HG03060 (cell line): ENCODE data around the gene TSPAN15.
"Not testable (repeated sequence)": the region's sequence is repeated elsewhere in the genome, so short reads cannot be mapped to it uniquely, and the experiment has no call there.

Experiments used
- ATAC-seq: cut with Tn5 transposase; IDR thresholded peaks from one replicate; pipeline ENCODE4 v1.9.1; 2021; ENCODE audit warnings: low read depth, moderate number of reproducible peaks; ENCODE audit not compliant: unreplicated experiment

The TSPAN15 gene

GRCh38 chr10:69481811-69482524 lies 30.7 kb downstream of the TSPAN15 start:
- no peak for ATAC-seq

GRCh38 chr10:69483963-69484362 lies 32.7 kb downstream of the TSPAN15 start:
- no peak for ATAC-seq

DNA sequence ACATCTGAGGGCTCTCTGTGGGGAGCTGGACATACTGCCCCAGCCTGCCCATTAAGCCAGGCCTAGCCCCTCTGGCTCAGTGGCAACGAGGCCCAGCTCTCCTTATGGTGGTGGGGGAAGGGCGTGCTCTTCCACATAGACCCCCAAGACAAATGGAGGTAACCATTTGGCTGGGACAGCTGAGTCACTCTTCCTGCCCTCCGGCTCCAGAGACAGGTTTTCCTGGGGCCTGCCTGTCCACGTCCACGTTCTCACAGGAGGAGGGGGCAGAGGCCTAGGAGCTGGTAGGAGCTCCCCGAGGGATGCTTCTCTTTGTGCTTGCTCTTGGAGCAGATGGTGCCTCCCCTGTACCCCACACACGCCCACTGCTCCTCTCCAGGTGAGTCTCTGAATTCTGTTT lies 33.5 kb downstream of the TSPAN15 start:
- ATAC-seq: no peak

DNA sequence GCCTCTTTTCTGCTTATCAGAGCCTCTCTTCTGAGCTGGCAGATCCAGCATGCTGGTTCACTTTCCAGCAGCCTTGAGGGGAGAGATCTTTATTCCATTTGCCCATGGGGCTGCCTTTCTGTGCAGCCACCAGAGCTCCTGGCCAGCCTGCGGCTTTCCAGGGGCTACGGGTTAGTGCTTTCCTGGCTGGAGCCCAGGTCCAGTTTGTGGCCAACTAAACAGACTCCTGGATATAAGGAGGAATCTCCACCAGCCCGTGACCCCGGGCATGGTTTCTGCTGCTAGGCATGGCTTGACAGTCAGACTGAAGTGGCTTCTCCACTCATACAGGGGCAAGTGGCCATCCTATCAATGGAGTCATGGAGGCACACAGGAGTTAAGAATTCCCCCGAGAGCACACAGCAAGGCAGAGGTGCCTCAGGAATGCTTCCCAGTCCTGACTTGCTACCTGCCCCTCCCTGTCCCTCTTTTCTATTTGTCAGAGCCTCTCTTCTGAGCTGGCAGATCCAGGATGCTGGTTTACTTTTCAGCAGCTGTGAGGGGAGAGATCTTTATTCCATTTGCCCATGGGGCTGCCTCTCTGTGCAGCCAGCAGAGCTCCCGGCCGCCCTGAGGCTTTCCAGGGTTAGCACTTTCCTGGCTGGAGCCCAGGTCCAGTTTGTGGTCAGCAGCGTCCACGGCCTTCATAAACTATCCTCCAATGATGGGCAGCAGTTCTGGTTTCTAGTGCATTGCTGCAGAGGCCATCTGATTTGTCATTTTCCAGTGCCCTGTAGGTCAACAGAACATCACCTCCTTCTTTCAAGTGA lies 35.9 kb downstream of the TSPAN15 start:
- ATAC-seq: no peak

DNA sequence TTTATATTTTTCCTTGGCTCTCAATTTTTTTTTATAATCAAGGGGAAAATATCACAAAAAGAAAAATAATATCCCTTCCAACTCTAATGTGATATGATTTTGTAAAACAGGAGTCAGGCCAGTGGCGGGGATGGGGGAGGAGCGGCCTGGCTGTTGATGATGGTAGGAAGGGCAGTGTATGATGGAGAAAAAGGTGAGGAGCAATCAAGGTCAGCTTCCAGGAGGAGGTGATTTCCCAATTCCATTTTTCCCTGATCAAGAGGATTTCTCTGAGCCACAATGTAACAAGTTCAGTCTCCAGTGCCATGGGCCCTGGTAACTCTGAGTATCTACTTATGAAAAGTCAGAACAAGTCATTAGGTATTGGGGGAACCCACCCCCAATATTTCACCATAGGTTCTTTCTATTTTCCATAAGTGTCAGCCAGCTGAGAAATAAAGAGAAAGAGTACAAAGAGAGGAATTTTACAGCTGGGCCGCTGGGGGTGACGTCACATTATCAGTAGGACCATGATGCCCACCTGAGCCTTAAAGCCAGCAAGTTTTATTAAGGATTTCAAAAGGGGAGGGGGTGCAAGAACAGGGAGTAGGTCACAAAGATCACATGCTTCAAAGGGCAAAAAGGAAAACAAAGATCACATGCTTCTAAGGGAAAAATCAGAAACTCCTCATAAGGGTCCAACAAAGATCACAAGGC lies 37.0 kb downstream of the TSPAN15 start:
- ATAC-seq: not testable (repeated sequence)

- ATAC-seq: not testable (repeated sequence)
Measured at GRCh38 chr10:69488856-69489255, 37.6 kb downstream of the TSPAN15 start.

GRCh38 chr10:69489506-69490090 lies 38.3 kb downstream of the TSPAN15 start:
- no peak for ATAC-seq

GRCh38 chr10:69490876-69491275 lies 39.6 kb downstream of the TSPAN15 start:
- no peak for ATAC-seq

DNA sequence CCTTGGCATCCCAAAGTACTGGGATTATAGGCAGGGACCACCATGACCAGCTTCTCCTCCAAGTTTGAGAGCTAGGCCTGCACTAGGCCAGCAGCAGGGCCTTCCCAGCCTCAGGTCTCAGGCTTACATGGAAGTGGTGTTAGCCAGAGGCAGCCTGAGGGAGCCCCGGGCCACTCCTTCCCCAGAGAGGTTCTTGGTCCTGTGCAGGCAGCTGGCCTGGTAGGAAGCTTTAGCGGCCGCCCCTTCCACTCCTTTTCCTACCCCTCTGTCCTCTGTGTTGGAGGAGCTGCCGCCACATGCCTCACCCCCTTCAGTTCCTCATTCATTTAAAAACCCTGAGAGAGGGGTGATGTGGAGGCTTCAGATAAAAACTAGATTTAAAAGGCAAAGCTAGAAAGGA lies 40.3 kb downstream of the TSPAN15 start:
- no peak for ATAC-seq

- no peak for ATAC-seq
Measured at GRCh38 chr10:69492091-69492745, 41.0 kb downstream of the TSPAN15 start.

GRCh38 chr10:69492746-69493462 lies 41.6 kb downstream of the TSPAN15 start:
- ATAC-seq: no peak

DNA sequence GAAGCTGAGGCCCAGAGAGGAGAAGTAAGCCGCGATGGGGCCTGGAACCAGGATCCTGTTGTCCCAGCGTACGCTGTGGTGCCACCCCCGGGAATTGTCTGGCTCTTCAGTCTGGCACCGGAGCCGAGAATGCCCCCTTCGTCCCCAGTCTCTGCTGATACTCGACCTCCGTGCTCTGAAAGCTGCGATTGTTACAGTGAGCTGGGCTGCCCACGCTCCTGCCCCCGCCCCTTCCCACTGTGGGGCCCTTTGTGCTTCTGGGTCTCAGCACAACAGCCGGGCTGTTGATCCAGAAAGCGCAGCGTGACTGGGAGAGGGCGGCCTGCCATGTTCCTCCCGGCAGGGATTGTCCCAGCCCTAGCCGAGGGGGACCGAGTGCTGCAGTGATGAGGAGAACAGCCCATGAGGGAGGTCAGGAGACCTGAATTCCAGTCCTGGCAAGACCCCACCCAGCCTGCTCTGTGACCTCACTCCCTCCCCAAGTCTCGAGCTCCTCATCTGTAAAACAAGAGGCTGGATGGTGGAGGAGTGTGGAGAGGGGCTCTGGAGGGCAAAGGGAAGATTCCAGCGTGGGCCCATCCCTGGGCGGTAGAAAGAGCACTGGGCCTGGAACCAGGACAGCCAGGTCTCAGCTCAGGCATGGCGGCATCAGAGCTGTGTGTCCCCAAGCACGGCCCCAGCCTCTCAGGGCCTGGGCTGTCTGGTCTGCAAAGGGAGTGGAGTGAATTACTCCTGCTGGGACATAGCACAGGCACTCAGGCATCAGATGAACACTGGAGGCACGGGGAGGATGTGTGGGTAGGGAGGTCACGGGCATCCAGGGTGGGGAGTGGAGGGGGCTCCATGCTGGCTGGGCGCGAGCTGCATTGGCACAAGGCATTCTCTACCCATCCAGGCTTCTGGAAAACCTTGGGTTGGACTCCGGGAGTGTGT lies 43.6 kb downstream of the TSPAN15 start:
- ATAC-seq: no peak

GRCh38 chr10:69495666-69496065 lies 44.4 kb downstream of the TSPAN15 start:
- ATAC-seq: no peak

GRCh38 chr10:69496352-69497230 lies 45.3 kb downstream of the TSPAN15 start:
- ATAC-seq: no peak

DNA sequence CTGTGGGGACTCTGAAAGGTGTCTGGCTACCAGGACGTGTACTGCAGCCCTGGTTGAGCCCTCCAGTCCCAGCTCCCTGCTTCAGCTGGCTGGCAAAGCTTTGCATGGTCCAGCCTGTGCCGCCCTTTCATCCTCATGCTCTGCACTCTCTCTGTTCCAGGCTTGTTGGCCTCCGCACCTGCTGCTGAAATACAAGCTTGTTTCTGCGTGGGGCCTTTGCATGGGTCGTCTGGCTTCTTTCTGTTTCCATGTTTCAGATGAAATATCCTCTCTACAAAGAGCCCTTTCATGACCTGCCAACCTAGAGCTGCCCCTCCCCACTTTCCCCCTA lies 45.9 kb downstream of the TSPAN15 start:
- no peak for ATAC-seq

DNA sequence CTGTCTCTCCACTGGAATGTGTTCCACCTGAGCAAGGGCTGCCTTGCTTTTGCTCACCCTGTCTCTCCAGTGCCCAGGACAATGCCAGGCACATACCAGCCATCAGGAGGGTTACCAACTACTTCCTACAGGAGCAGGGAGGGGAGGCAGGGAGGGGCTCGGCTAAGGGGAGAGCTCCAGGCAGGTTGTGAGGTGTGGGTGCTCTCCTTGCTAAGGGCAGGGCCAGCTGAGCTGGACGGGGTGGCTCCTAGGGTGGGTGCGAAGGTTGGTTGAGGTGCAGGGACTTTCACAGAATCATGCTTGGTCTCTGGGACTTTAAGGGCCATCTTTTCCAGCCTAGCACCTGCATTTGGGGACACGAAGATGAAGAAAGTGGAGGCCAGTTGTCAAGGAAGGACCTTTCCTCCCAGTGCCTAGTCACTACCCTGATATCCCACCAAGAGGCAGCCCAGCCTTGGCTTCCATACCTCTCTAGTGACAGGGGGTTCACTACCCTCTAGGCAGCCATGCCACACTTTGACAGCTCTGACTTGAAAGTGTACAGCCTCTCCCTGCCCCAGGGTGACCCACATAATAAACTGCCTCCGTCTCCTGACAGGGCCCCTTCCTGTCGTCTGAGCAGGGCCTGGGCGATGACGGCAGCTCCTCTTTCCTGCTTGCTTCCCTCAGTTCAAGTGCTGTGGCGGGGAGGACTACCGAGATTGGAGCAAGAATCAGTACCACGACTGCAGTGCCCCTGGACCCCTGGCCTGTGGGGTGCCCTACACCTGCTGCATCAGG lies 46.5 kb downstream of the TSPAN15 start:
- no peak for ATAC-seq
